ENCODE results near the gene CLDN20.
"Not testable (repeated sequence)": the region's sequence is repeated elsewhere in the genome, so short reads cannot be mapped to it uniquely, and the experiment has no call there.

The CLDN20 gene

GRCh38 chr6:155245831-155246230, 18.0 kb upstream of the CLDN20 start:
- DNase-seq (ENCODE audit: low spot score), result no peak

GRCh38 chr6:155246825-155247224, 17.0 kb upstream of the CLDN20 start:
- no peak for DNase-seq (ENCODE audit: low spot score)

- DNase-seq (ENCODE audit: low spot score), result no peak
Measured at GRCh38 chr6:155247618-155248007, 16.2 kb upstream of the CLDN20 start.

GRCh38 chr6:155248008-155249001, 15.5 kb upstream of the CLDN20 start:
- DNase-seq (ENCODE audit: low spot score), result peak; percentile 51

DNA sequence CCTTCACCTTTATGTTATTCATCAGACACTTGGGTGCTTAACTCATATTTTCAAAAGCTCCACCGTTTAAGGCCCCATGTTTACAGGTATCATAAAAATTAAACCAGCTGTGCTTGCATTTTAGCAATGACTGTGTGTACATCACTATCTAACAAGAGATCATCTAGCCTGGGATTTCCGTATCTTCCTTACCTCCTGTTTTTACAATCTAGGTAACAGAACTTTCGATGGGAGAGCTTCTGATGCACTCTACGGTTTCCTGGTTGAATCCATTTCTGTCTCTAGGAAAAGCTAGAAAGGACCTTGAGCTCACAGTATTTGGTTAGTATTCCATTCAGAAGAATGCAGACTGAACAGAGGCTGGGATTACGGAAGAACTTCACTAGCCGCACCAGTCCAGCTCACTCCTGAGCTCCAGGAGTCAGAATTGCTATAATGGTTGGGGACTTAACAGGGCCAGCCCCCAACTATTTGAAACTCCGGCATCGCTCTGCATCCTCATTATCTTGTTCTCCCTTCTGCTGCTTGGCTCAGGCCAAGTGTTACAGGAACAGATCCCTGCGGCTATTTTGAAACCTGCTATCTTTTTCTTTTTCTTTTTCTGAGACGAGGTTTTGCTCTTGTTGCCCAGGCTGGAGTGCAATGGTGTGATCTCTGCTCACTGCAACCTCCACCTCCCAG, 13.0 kb upstream of the CLDN20 start:
- DNase-seq (ENCODE audit: low spot score), result no peak

- no peak for DNase-seq (ENCODE audit: low spot score)
Measured at GRCh38 chr6:155252581-155252980, 11.2 kb upstream of the CLDN20 start.

DNA sequence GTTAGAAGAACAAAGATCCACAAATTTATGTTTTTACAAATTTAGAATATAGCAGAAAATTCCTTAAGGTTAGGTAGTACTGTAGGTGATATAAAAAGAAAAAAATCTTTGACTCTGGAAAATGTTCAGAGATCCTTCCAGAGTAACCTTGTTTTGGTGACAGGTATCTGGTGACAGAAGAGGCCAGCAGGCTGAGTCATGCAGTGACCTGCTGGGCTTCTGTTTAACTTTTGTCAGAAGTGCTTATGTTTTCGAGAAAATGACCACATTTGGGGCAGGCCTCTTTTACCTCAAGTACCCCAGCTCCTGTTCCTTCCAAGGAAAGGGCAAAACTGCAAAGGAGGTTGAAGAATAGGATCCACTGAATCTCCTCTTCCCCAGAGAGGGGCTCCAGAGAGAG, 10.5 kb upstream of the CLDN20 start:
- no peak for DNase-seq (ENCODE audit: low spot score)

GRCh38 chr6:155254139-155254538, 9.7 kb upstream of the CLDN20 start:
- no peak for DNase-seq (ENCODE audit: low spot score)

GRCh38 chr6:155256122-155256795, 7.6 kb upstream of the CLDN20 start:
- no peak for DNase-seq (ENCODE audit: low spot score)

GRCh38 chr6:155257796-155258195, 6.0 kb upstream of the CLDN20 start:
- DNase-seq (ENCODE audit: low spot score), result no peak

DNA sequence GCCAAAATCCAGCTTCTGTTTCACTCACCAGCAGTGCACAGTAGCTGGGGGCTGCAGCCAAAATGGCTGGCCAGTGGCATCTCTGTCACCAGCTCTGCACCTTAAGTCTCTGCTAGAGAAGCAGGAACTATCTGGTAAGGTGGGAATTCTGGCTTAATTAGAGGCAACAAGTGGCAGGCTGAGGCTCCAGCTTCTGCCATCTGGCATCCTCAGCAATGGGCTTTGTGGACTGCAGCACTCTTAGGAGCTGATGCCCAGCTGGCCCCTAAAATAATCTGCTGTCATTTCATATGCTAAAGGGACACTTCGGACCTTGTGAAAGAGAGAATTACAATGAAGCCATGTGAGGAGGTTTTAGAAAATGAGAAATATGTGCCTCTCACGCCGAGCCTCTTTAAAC, 4.6 kb upstream of the CLDN20 start:
- no peak for DNase-seq (ENCODE audit: low spot score)

- no peak for DNase-seq (ENCODE audit: low spot score)
Measured at GRCh38 chr6:155259897-155260296, 3.9 kb upstream of the CLDN20 start.

GRCh38 chr6:155260686-155261085, 3.1 kb upstream of the CLDN20 start:
- no peak for DNase-seq (ENCODE audit: low spot score)

GRCh38 chr6:155261111-155261900, 2.5 kb upstream of the CLDN20 start:
- DNase-seq (ENCODE audit: low spot score), result no peak

- DNase-seq (ENCODE audit: low spot score), result no peak
Measured at GRCh38 chr6:155262655-155263054, 1.2 kb upstream of the CLDN20 start.

DNA sequence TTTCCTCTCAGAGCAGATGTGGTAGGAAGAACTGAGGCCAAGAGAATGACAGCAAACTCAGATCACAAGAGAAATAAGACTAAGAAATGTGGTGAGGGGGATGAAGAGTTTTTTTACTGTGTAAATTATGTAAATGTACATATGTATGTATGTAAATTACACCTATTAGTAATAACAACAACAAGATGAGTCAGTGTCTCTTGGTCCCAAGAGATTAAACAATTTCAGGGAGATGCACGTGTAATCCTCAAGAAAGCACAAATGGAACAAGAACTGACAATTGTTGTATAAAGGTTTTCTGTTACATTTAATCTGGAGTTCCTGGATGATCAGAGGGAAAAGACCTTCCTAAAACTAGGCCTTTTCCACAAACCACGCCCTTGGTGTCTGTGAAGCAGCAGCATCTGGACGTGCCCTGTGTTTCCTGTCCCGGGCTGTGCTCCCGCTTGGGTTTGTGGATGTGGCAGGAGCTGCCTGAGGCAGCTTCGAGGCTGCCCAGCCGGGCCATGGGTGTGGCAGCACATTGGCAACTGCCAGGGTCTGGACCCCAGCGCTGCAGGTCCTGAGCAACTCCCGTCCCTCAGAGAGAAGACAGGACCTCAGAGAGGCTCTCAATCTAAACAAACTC, 994 bp downstream of the CLDN20 start:
- DNase-seq (ENCODE audit: low spot score), result no peak

- no peak for DNase-seq (ENCODE audit: low spot score)
Measured at GRCh38 chr6:155265843-155266535, 2.2 kb downstream of the CLDN20 start.

- DNase-seq (ENCODE audit: low spot score), result no peak
Measured at GRCh38 chr6:155267411-155267810, 3.6 kb downstream of the CLDN20 start.

DNA sequence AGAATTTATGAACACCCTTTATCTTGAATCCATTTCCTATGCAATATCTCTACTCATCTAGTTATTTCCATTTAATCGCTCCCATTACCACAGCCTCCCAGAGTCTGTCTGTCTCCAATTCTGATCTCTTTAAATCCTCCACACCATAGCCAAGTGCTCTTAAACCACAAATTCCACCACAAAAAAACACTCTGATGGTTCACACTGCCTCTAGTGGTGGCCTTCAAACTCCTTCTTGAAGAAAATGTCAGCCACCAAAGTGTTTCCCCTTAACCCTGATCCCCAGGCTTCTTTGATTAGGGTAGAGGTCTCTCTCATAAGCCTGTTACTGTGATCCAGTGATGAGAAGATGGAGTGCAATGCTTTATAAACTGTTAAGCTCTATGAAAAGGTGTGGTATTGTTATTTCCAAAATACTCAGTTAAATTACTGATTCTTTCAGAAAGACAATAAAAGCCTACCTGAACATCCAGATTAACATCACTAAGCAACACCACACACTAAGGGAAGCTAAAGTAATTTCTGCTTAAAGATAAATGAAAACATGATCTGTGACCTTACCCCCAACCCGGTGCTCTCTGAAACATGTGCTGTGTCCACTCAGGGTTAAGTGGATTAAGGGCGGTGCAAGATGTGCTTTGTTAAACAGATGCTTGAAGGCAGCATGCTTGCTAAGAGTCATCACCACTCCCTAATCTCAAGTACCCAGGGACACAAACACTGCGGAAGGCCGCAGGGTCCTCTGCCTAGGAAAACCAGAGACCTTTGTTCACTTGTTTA, 4.5 kb downstream of the CLDN20 start:
- not testable (repeated sequence) for DNase-seq (ENCODE audit: low spot score)

- no peak for DNase-seq (ENCODE audit: low spot score)
Measured at GRCh38 chr6:155269765-155270164, 6.0 kb downstream of the CLDN20 start.

All from HuH-7 (cell line).